Esophagus squamous epithelium (tissue), 5 donors: ENCODE measurements around the gene OGA. TPM values are rescaled to one million over a fixed set of nuclear protein-coding genes. Genes with fewer than 3 reads are reported as not detected.

Experiments
- DNase-seq: peaks from one replicate; lab custom pipeline; 2025; lab: John Stamatoyannopoulos, UW
- H3K27ac ChIP-seq, 4 donors: fragments of 200-600 bp; sonication (generic); one replicate each; pipeline ENCODE4 v1.5.1; 2016 to 2019; ENCODE audit warnings: mild to moderate bottlenecking in 1 of 4
- H3K27me3 ChIP-seq, 4 donors: fragments of 200-600 bp; sonication (generic); 1 replicate in 3 of 4; 2 replicates in 1 of 4; pipeline versions ENCODE4 v1.5.1 to v1.6.0; 2017 to 2021; ENCODE audit warnings: antibody characterized with exemption in 1 of 4
- H3K36me3 ChIP-seq, 3 donors: fragments of 200-600 bp; sonication (generic); one replicate each; pipeline ENCODE4 v1.5.1; 2016 to 2019
- H3K4me1 ChIP-seq, 3 donors: fragments of 200-600 bp; sonication (generic); one replicate each; pipeline ENCODE4 v1.5.1; 2017 to 2019
- H3K4me3 ChIP-seq, 4 donors: fragments of 200-600 bp; sonication (generic); 1 replicate in 3 of 4; 2 replicates in 1 of 4; pipeline ENCODE4 v1.5.1; 2016 to 2019; ENCODE audit warnings: mild to moderate bottlenecking in 2 of 4, moderate library complexity in 1 of 4
- H3K9me3 ChIP-seq, 3 donors: fragments of 200-600 bp; sonication (generic); one replicate each; pipeline ENCODE4 v1.5.1; 2016 to 2019
- POLR2A ChIP-seq, 4 donors: fragments of 450-650 bp; IDR thresholded peaks; one replicate each; pipeline ENCODE4 v1.6.1; 2017; ENCODE audit warnings: antibody characterized with exemption in 4 of 4, mild to moderate bottlenecking in 4 of 4, moderate library complexity in 3 of 4
- WGBS, 2 donors: methylation state at CpG; one replicate each; pipeline ENCODE4 v1.1.5; 2018; 5-methylcytosine and 5-hydroxymethylcytosine counted together
- intact Hi-C: fragments of 100-400 bp; cut with DNase I; formaldehyde crosslinking; loops from one replicate; pipeline ENCODE4 v1.15.0; 2022
- total RNA-seq, 4 donors: library from RNA; depleted of rRNA; stranded (reverse); fragments of >200 nt; gene quantifications; one replicate each; pipeline ENCODE4 v1.1.0, GENCODE V29; 2016
- TF ChIP-seq, protein P1 (sequence below), 6 experiments: fragments of 450-650 bp in 4 of 6; fragments of 200-600 bp in 2 of 6; sonication (generic) in 2 of 6; IDR thresholded peaks; one replicate each; pipeline ENCODE4 v1.5.1; 2016 to 2019; ENCODE audit warnings: antibody characterized with exemption in 6 of 6, mild to moderate bottlenecking in 4 of 6, moderate library complexity in 4 of 6
- donor health status: DM: yes; HTN: yes; CAD: no.

OGA gene
- total RNA-seq, 4 donors from 2014 or later: 44.2 to 121 (median 60.7) TPM

- no peak for DNase-seq
Observed at GRCh38 chr10:101772895-101773761, 45.1 kb downstream of the OGA start.

DNA sequence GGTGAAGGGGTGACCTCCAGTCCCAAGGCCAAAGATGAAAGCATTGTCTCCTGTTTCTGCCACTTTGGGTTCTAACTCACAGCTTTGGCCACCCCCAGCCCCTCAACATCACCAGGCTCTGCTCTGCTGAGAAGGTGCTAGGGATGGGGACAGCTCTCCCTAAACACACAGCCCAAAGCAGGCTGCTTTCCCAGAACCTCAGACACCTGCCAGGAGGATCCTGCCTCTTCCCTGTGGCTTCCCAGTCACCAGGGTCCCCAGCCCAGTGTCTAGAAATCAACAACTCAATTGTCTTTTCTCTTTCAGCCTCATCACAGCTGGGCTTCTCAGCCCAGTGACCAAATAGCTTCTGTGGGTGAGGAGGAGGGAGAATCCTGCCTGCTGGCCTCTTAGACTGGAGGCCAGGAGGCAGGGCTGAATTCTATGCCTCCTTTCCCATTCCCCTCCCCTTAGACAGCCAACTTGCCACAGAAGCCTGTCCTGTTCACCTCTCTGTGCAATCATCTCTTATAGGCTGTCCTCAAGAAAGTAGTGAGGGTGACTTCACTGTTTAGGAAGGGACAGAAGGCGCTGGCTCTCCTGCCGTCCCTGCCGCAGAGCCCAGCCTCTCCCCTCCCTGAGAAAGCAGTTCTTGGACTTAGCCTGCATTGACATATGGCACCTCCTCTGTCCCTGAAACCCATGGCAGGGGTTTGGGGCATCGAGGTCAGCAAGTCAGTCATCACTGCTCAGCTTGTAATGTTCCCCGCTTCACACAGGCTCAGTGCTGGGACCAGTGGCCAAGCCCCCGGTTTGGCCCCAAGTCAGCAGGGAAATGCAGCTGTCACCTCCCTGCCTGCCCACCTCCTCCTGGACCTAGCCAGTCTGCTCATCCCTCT, 46.0 kb downstream of the OGA start:
- Histone ChIP-seq H3K4me1 (peaks cover 9 to 36% (median 20%) of the 10 kb centered on the region in 3 donors), H3K27ac (no peak overlapping the region), H3K27me3 (peaks cover 32 to 100% (median 39%) of the 10 kb centered on the region in 4 donors), H3K9me3 (no peaks in the 10 kb centered on the region), H3K4me3 (no peak overlapping the region), H3K36me3 (no peaks in the 10 kb centered on the region)
- intact Hi-C loops: loop anchor here (5.0 kb wide), 1 partner anchor 160 kb away; no protein-coding TSS in a partner anchor
- no peak for DNase-seq
- TF ChIP-seq POLR2A (IDR thresholded peaks at IDR 0.05): no peak
- TF ChIP-seq, protein P1, sequence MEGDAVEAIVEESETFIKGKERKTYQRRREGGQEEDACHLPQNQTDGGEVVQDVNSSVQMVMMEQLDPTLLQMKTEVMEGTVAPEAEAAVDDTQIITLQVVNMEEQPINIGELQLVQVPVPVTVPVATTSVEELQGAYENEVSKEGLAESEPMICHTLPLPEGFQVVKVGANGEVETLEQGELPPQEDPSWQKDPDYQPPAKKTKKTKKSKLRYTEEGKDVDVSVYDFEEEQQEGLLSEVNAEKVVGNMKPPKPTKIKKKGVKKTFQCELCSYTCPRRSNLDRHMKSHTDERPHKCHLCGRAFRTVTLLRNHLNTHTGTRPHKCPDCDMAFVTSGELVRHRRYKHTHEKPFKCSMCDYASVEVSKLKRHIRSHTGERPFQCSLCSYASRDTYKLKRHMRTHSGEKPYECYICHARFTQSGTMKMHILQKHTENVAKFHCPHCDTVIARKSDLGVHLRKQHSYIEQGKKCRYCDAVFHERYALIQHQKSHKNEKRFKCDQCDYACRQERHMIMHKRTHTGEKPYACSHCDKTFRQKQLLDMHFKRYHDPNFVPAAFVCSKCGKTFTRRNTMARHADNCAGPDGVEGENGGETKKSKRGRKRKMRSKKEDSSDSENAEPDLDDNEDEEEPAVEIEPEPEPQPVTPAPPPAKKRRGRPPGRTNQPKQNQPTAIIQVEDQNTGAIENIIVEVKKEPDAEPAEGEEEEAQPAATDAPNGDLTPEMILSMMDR (IDR thresholded peaks at IDR 0.05): no peak
- 64 to 82% methylated on average over 3 to 5 of the region's 6 CpGs for WGBS, 2 donors

More at GRCh38 chr10:101772895-101773761, 45.1 kb downstream of the OGA start:
- TF ChIP-seq POLR2A (IDR thresholded peaks at IDR 0.05): no peak
- TF ChIP-seq, protein P1 (IDR thresholded peaks at IDR 0.05): no peak
- Histone ChIP-seq H3K36me3 (no peaks in the 10 kb centered on the region), H3K27me3 (peaks cover 32 to 100% (median 40%) of the 10 kb centered on the region in 4 donors), H3K4me3 (no peak overlapping the region), H3K27ac (no peak overlapping the region), H3K4me1 (peaks cover 9 to 36% (median 20%) of the 10 kb centered on the region in 3 donors), H3K9me3 (no peaks in the 10 kb centered on the region)
- intact Hi-C loops: loop anchor here (5.0 kb wide), 1 partner anchor 161 kb away; no protein-coding TSS in a partner anchor
- WGBS, 2 donors: 30 to 34% methylated on average over 10 to 12 of the region's 21 CpGs

DNA sequence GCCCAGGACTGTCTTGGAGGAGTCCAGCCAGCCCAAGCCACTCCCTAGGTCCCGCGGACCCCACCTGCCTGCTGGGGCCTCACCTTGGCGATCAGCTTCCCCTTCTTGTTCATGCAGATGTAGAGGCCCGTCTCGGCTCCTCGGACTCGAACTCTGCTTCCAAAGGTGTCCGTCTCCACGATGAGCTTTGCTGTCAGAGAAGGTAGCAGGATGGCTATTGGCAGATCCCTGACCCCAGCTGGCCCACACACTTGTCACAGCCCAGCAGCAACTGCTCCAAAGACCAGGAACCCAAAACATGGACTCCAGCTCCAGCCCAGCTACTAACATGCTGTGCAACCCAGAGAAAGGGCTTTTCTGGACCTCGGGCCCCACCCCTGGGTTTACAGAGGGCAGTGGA, 46.9 kb downstream of the OGA start:
- intact Hi-C loops: loop anchor here (5.0 kb wide), 1 partner anchor 159 kb away; no protein-coding TSS in a partner anchor
- 83 to 84% methylated on average over 8 to 10 of the region's 10 CpGs for WGBS, 2 donors
- peaks cover 27 to 98% (median 32%) of the 10 kb centered on the region in 4 donors for H3K27me3 ChIP-seq

GRCh38 chr10:101770331-101771215, 47.7 kb downstream of the OGA start:
- intact Hi-C loops: loop anchor here (5.0 kb wide), 1 partner anchor 158 kb away; no protein-coding TSS in a partner anchor
- no peak for TF ChIP-seq POLR2A (IDR thresholded peaks at IDR 0.05)
- TF ChIP-seq, protein P1 (IDR thresholded peaks at IDR 0.05): no peak
- no peak overlapping the region for H3K27ac ChIP-seq
- WGBS, 2 donors: 84 to 85% methylated on average over 8 to 28 of the region's 41 CpGs
- H3K4me3 ChIP-seq: no peak overlapping the region
- H3K27me3 ChIP-seq: peaks cover 24 to 98% (median 30%) of the 10 kb centered on the region in 4 donors
- H3K9me3 ChIP-seq: no peaks in the 10 kb centered on the region
- H3K4me1 ChIP-seq: peaks cover 9 to 24% (median 10%) of the 10 kb centered on the region in 3 donors
- no peaks in the 10 kb centered on the region for H3K36me3 ChIP-seq
- no peak for DNase-seq

More for the DNA sequence above, 46.9 kb downstream of the OGA start:
- H3K4me1 ChIP-seq: peaks cover 9 to 32% (median 18%) of the 10 kb centered on the region in 3 donors
- DNase-seq: no peak
- no peak overlapping the region for H3K27ac ChIP-seq
- TF ChIP-seq, protein P1 (IDR thresholded peaks at IDR 0.05): no peak
- no peak for TF ChIP-seq POLR2A (IDR thresholded peaks at IDR 0.05)
- no peaks in the 10 kb centered on the region for H3K9me3 ChIP-seq
- H3K4me3 ChIP-seq: no peak overlapping the region
- no peaks in the 10 kb centered on the region for H3K36me3 ChIP-seq
